Measurements from ENCODE around the gene RNF123.
"Not testable (repeated sequence)": the region's sequence is repeated elsewhere in the genome, so short reads cannot be mapped to it uniquely, and the experiment has no call there.

The RNF123 gene

GRCh38 chr3:49683162-49683561 is 6.2 kb upstream of the RNF123 start:
- DNase-seq: no peak

- peak; percentile 30 for DNase-seq
Measured at GRCh38 chr3:49684453-49684852, 4.9 kb upstream of the RNF123 start.

- not testable (repeated sequence) for DNase-seq
Measured at GRCh38 chr3:49685103-49685502, 4.3 kb upstream of the RNF123 start.

- not testable (repeated sequence) for DNase-seq
Measured at GRCh38 chr3:49685846-49686245, 3.5 kb upstream of the RNF123 start.

- DNase-seq: peak; percentile 65
Measured at GRCh38 chr3:49686346-49686745, 3.0 kb upstream of the RNF123 start.

GRCh38 chr3:49686769-49687423 is 2.5 kb upstream of the RNF123 start:
- peak; percentile 92 for DNase-seq

- not testable (repeated sequence) for DNase-seq
Measured at GRCh38 chr3:49687424-49687795, 1.9 kb upstream of the RNF123 start.

- peak; percentile 27 for DNase-seq
Measured at GRCh38 chr3:49688338-49689045, 865 bp upstream of the RNF123 start.

GRCh38 chr3:49689908-49690624 is 709 bp downstream of the RNF123 start:
- peak; percentile 79 for DNase-seq

GRCh38 chr3:49690856-49691255 is 1.5 kb downstream of the RNF123 start:
- DNase-seq: not testable (repeated sequence)

- not testable (repeated sequence) for DNase-seq
Measured at GRCh38 chr3:49691481-49691880, 2.1 kb downstream of the RNF123 start.

GRCh38 chr3:49694409-49695070 is 5.2 kb downstream of the RNF123 start:
- DNase-seq: not testable (repeated sequence)

GRCh38 chr3:49695350-49696015 is 6.1 kb downstream of the RNF123 start:
- DNase-seq: not testable (repeated sequence)

GRCh38 chr3:49699281-49699979 is 10.1 kb downstream of the RNF123 start:
- DNase-seq: peak; percentile 55

- no peak for DNase-seq
Measured at GRCh38 chr3:49700014-49700413, 10.7 kb downstream of the RNF123 start.

- no peak for DNase-seq
Measured at GRCh38 chr3:49700453-49701128, 11.2 kb downstream of the RNF123 start.

GRCh38 chr3:49701388-49702077 is 12.2 kb downstream of the RNF123 start:
- peak; percentile 60 for DNase-seq

- DNase-seq: no peak
Measured at GRCh38 chr3:49702672-49703071, 13.3 kb downstream of the RNF123 start.

- peak; percentile 88 for DNase-seq
Measured at GRCh38 chr3:49703443-49703927, 14.1 kb downstream of the RNF123 start.

- DNase-seq: no peak
Measured at GRCh38 chr3:49703956-49704355, 14.6 kb downstream of the RNF123 start.

- no peak for DNase-seq
Measured at GRCh38 chr3:49704629-49705028, 15.3 kb downstream of the RNF123 start.

All from hematopoietic multipotent progenitor cell treated with erythropoietin and hydrocortisone succinate and interleukin-3 and kit ligand, for 4 days (in vitro differentiated cells).